H9 (cell line): ENCODE data around the gene METTL14. TPM values are rescaled to one million over a fixed set of nuclear protein-coding genes. Genes with fewer than 3 reads are reported as not detected.

Experiments
- DNase-seq: peaks from one replicate; pipeline ENCODE4 v3.0.0-alpha.2; 2017
- H2AFZ ChIP-seq: one replicate; pipeline ENCODE4 v1.6.1; 2013; ENCODE audit warnings: mild to moderate bottlenecking, low read length, control low read depth, moderate library complexity
- H2AK5ac ChIP-seq: 2 replicates; pipeline ENCODE4 v1.6.1; 2013; ENCODE audit warnings: low read length, control low read depth, mixed read lengths; ENCODE audit not compliant: insufficient read length
- H2BK120ac ChIP-seq: one replicate; pipeline ENCODE4 v1.6.1; 2013; ENCODE audit warnings: low read depth, mild to moderate bottlenecking, low read length, control low read depth, inconsistent platforms; ENCODE audit not compliant: poor library complexity, severe bottlenecking
- H2BK12ac ChIP-seq: 2 replicates; pipeline ENCODE4 v1.6.1; 2013; ENCODE audit warnings: low read length, control low read depth, mixed read lengths, low read depth; ENCODE audit not compliant: insufficient read length
- H2BK15ac ChIP-seq: 2 replicates; pipeline ENCODE4 v1.6.1; 2013; ENCODE audit warnings: low read depth, low read length, control low read depth
- H2BK20ac ChIP-seq: one replicate; pipeline ENCODE4 v1.6.1; 2013; ENCODE audit warnings: low read depth, mild to moderate bottlenecking, low read length, control low read depth, inconsistent platforms; ENCODE audit not compliant: poor library complexity, severe bottlenecking
- H2BK5ac ChIP-seq: 2 replicates; pipeline ENCODE4 v1.6.1; 2013; ENCODE audit warnings: low read length, control low read depth, mixed read lengths; ENCODE audit not compliant: insufficient read length
- H3K14ac ChIP-seq: 2 replicates; pipeline ENCODE4 v1.6.1; 2013; ENCODE audit warnings: low read length, control low read depth; ENCODE audit not compliant: insufficient read depth
- H3K18ac ChIP-seq: 2 replicates; pipeline ENCODE4 v1.6.1; 2013; ENCODE audit warnings: low read depth, mild to moderate bottlenecking, mixed read lengths, low read length, control low read depth; ENCODE audit not compliant: insufficient read length
- H3K23ac ChIP-seq: 2 replicates; pipeline ENCODE4 v1.6.1; 2013; ENCODE audit warnings: low read length, control low read depth, mixed read lengths, low read depth; ENCODE audit not compliant: insufficient read length
- H3K23me2 ChIP-seq: 2 replicates; pipeline ENCODE4 v1.6.1; 2013; ENCODE audit warnings: low read depth, mild to moderate bottlenecking, mixed read lengths, low read length, control low read depth; ENCODE audit not compliant: insufficient read length, poor library complexity, severe bottlenecking
- H3K27ac ChIP-seq: 2 replicates; pipeline ENCODE4 v1.5.1; 2013; ENCODE audit warnings: low read length, control low read depth, mixed read lengths, low read depth; ENCODE audit not compliant: insufficient read length
- H3K27me3 ChIP-seq: 2 replicates; pipeline ENCODE4 v1.6.1; 2013; ENCODE audit warnings: low read length, control low read depth, inconsistent platforms; ENCODE audit not compliant: insufficient read depth
- H3K4ac ChIP-seq: 2 replicates; pipeline ENCODE4 v1.6.1; 2013; ENCODE audit warnings: low read depth, mild to moderate bottlenecking, control low read depth, inconsistent platforms, low read length, moderate library complexity
- H3K4me1 ChIP-seq: 2 replicates; pipeline ENCODE4 v1.6.1; 2013; ENCODE audit warnings: low read length, control low read depth, inconsistent platforms; ENCODE audit not compliant: insufficient read depth
- H3K4me2 ChIP-seq: 2 replicates; pipeline ENCODE4 v1.6.1; 2013; ENCODE audit warnings: low read length, control low read depth, mixed read lengths; ENCODE audit not compliant: insufficient read length, insufficient read depth
- H3K56ac ChIP-seq: 2 replicates; pipeline ENCODE4 v1.6.1; 2013; ENCODE audit warnings: low read depth, mild to moderate bottlenecking, mixed read lengths, low read length, control low read depth; ENCODE audit not compliant: insufficient read length
- H3K79me1 ChIP-seq: 2 replicates; pipeline ENCODE4 v1.6.1; 2013; ENCODE audit warnings: low read depth, mild to moderate bottlenecking, moderate library complexity, low read length, control low read depth, inconsistent platforms; ENCODE audit not compliant: insufficient read depth, poor library complexity, severe bottlenecking
- H3K79me2 ChIP-seq: 2 replicates; pipeline ENCODE4 v1.6.1; 2013; ENCODE audit warnings: low read length, control low read depth, inconsistent platforms; ENCODE audit not compliant: insufficient read depth
- H3K9ac ChIP-seq: 2 replicates; pipeline ENCODE4 v1.6.1; 2013; ENCODE audit warnings: low read length, control low read depth, mixed read lengths; ENCODE audit not compliant: insufficient read length; ENCODE audit errors: extremely low read depth
- H3K9me3 ChIP-seq: one replicate; pipeline ENCODE4 v1.6.1; 2013; ENCODE audit warnings: low read depth, low read length, inconsistent platforms; ENCODE audit not compliant: control insufficient read depth
- H3T11ph ChIP-seq: one replicate; pipeline ENCODE4 v1.6.1; 2013; ENCODE audit warnings: mild to moderate bottlenecking, low read length, control low read depth, inconsistent platforms
- H4K20me1 ChIP-seq: one replicate; pipeline ENCODE4 v1.6.1; 2013; ENCODE audit not compliant: control insufficient read depth, insufficient read length, insufficient read depth
- H4K5ac ChIP-seq: 2 replicates; pipeline ENCODE4 v1.6.1; 2013; ENCODE audit warnings: low read depth, mild to moderate bottlenecking, mixed read lengths, low read length, control low read depth; ENCODE audit not compliant: insufficient read length
- H4K8ac ChIP-seq: replicated peaks from 2 replicates; pipeline ENCODE4 v1.6.1; 2013; ENCODE audit warnings: low read length, control low read depth, mixed read lengths, low read depth; ENCODE audit not compliant: insufficient read length
- H4K91ac ChIP-seq: 2 replicates; pipeline ENCODE4 v1.6.1; 2013; ENCODE audit warnings: low read depth, mild to moderate bottlenecking, moderate library complexity, mixed read lengths, low read length, control low read depth; ENCODE audit not compliant: insufficient read length
- H3K27ac Mint-ChIP-seq, 3 experiments: 2 replicates in 2 of 3; 3 replicates in 1 of 3; pipeline ENCODE4 v1.8.0; 2020 to 2021; ENCODE audit warnings: mixed read lengths in 3 of 3, mild to moderate bottlenecking in 1 of 3, moderate library complexity in 1 of 3
- H3K27me3 Mint-ChIP-seq: 2 replicates; pipeline ENCODE4 v1.8.0; 2021; ENCODE audit warnings: low read depth, mild to moderate bottlenecking, moderate library complexity, mixed read lengths
- H3K36me3 Mint-ChIP-seq, 3 experiments: 2 replicates in 2 of 3; 3 replicates in 1 of 3; pipeline ENCODE4 v1.8.0; 2020 to 2021; ENCODE audit warnings: low read depth in 3 of 3, mixed read lengths in 3 of 3; ENCODE audit not compliant: insufficient read depth in 1 of 3
- H3K4me1 Mint-ChIP-seq, 2 experiments: 2 replicates each; pipeline ENCODE4 v1.8.0; 2020; ENCODE audit warnings: mixed read lengths in 2 of 2
- H3K4me3 Mint-ChIP-seq, 2 experiments: 2 replicates in 1 of 2; 3 replicates in 1 of 2; pipeline ENCODE4 v1.8.0; 2020 to 2021; ENCODE audit warnings: mild to moderate bottlenecking in 2 of 2, mixed read lengths in 2 of 2, moderate library complexity in 1 of 2
- H3K9me3 Mint-ChIP-seq, 2 experiments: 2 replicates in 1 of 2; 3 replicates in 1 of 2; pipeline ENCODE4 v1.8.0; 2020; ENCODE audit warnings: mild to moderate bottlenecking in 2 of 2, mixed read lengths in 2 of 2, moderate library complexity in 1 of 2
- WGBS: extraction: QIAGEN DNeasy Blood & Tissue Kit; methylation state at CpG from one replicate; pipeline ENCODE4 v1.1.7; 2013; ENCODE audit warnings: missing lambda C conversion rate, low lambda C conversion rate, mixed read lengths; ENCODE audit not compliant: insufficient read length; ENCODE audit errors: extremely low coverage; 5-methylcytosine and 5-hydroxymethylcytosine counted together
- total RNA-seq: library from RNA; stranded (reverse); gene quantifications from 2 replicates; pipeline ENCODE4 v1.2.1, GENCODE V29; 2021
- TF ChIP-seq, protein P1 (sequence below): fragments of 200-600 bp; sonication (generic); conservative IDR thresholded peaks from 3 replicates; pipeline ENCODE4 v1.8.0; 2021; ENCODE audit warnings: antibody characterized with exemption, mild to moderate bottlenecking

Gene METTL14
- total RNA-seq, 1 experiment from 2014 or later: 53.3 TPM

DNA sequence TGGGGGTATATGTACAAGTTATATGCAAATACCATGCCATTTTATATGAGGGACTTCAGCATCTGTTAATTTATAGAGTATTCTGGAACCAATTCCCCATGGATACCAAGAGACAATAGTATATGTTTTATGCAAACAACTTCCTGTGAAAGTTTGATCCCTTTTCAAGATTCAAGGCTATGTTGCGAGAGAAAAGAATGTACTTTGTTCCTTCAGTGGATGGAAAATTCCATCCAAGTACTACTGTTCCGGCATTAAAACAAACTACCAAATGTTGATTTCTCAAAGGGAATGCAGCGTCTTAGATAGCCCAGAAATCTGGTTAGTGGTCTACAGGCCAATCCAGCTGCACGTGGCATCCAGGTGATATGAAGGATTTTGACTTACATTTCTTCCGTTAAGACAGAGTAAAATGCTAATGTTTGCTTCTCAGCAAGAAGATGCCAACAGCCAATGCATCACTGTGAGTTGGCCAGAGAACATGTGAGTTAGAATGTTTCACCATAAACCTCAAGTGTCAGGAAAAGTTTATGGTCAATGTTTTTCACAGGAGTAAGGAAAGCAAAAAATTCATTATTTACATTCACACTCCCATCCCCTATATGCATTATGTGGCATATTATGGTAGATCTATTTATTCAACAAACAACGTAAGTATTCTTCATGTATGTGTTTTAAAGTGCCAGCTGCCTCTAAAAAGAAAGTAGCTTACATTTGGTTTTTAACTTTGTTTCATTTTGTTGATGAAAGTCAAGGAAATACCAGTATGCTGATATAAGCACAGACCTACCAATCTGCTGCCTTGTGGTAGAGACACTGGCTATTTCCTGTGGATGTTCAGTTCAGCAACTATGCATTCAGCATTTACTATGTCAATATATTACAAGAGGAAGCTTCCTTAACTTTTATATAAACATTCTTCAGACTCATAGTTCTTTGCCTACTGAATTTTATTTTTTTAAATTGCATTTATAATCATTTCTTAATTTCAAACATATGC is 44.4 kb downstream of the METTL14 start:
- H3K23ac ChIP-seq: no peak overlapping the region
- no peak overlapping the region for H3T11ph ChIP-seq
- H3K4ac ChIP-seq: no peak overlapping the region
- TF ChIP-seq, protein P1, sequence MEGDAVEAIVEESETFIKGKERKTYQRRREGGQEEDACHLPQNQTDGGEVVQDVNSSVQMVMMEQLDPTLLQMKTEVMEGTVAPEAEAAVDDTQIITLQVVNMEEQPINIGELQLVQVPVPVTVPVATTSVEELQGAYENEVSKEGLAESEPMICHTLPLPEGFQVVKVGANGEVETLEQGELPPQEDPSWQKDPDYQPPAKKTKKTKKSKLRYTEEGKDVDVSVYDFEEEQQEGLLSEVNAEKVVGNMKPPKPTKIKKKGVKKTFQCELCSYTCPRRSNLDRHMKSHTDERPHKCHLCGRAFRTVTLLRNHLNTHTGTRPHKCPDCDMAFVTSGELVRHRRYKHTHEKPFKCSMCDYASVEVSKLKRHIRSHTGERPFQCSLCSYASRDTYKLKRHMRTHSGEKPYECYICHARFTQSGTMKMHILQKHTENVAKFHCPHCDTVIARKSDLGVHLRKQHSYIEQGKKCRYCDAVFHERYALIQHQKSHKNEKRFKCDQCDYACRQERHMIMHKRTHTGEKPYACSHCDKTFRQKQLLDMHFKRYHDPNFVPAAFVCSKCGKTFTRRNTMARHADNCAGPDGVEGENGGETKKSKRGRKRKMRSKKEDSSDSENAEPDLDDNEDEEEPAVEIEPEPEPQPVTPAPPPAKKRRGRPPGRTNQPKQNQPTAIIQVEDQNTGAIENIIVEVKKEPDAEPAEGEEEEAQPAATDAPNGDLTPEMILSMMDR: no peak
- H3K79me1 ChIP-seq: no peaks in the 10 kb centered on the region
- no peaks in the 10 kb centered on the region for H3K9me3 Mint-ChIP-seq
- no peak overlapping the region for H3K27ac ChIP-seq
- no peak overlapping the region for H2AK5ac ChIP-seq
- no CpG with 5 or more reads among the region's 6 CpGs for WGBS
- H3K27me3 ChIP-seq: no peaks in the 10 kb centered on the region
- DNase-seq: no peak
- no peak overlapping the region for H2BK15ac ChIP-seq
- H3K4me1 ChIP-seq: no peaks in the 10 kb centered on the region
- no peaks in the 10 kb centered on the region for H3K79me2 ChIP-seq
- no peak overlapping the region for H3K4me2 ChIP-seq
- H4K5ac ChIP-seq: no peak overlapping the region
- H3K27ac Mint-ChIP-seq: no peak overlapping the region
- H2BK5ac ChIP-seq: no peak overlapping the region
- no peak overlapping the region for H4K91ac ChIP-seq
- no peaks in the 10 kb centered on the region for H3K4me1 Mint-ChIP-seq
- H2BK12ac ChIP-seq: no peak overlapping the region
- no peak overlapping the region for H3K18ac ChIP-seq
- no peak overlapping the region for H2BK120ac ChIP-seq
- no peak overlapping the region for H3K9ac ChIP-seq
- peaks cover 16 to 67% (median 24%) of the 10 kb centered on the region in 3 experiments; a peak in 5 of 7 replicates for H3K36me3 Mint-ChIP-seq
- no peak overlapping the region for H2BK20ac ChIP-seq
- no peak overlapping the region for H3K14ac ChIP-seq
- no peaks in the 10 kb centered on the region for H3K27me3 Mint-ChIP-seq
- no peak overlapping the region for H2AFZ ChIP-seq
- no peak overlapping the region for H4K8ac ChIP-seq
- no peaks in the 10 kb centered on the region for H4K20me1 ChIP-seq
- H3K23me2 ChIP-seq: no peaks in the 10 kb centered on the region
- H3K4me3 Mint-ChIP-seq: no peak overlapping the region
- H3K56ac ChIP-seq: no peak overlapping the region
- no peaks in the 10 kb centered on the region for H3K9me3 ChIP-seq
